ENCODE data around the gene SAYSD1.

Gene SAYSD1, protein sequence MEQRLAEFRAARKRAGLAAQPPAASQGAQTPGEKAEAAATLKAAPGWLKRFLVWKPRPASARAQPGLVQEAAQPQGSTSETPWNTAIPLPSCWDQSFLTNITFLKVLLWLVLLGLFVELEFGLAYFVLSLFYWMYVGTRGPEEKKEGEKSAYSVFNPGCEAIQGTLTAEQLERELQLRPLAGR

GRCh38 chr6:39114704-39115599, at the start of gene SAYSD1:
Gene SAYSD1 (minus strand): TSS chr6:39115186. CDS start chr6:39115089, 97 bp downstream.
- H3K27ac ChIP-seq = peak within 1 kb of the TSS; percentile 89
- no peak for TF ChIP-seq CTCF (conservative IDR thresholded peaks at IDR 0.05)

DNA sequence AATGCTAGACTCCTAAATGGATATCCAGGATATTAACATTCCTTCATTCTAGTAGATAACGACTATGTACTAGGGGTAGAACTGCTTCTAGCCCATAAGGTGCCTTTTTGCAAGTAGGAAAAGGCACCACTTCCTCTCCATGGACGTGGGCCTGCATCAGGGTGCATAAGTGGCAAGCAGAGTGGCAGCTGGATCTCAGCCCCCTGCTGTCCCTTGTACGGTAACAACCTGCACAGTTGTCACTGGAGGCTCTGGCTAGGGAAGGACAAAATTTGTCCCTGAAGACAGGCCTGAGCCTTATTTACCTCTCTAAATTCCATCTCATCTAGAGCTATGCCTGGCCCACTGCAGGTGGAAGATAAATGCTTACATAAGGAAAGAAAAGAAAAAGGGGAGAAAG, 42.5 kb upstream of the SAYSD1 start:
- TF ChIP-seq CTCF (conservative IDR thresholded peaks at IDR 0.05) = no peak; the same call in 1 of the 2 replicates
- H3K27ac ChIP-seq = no peak overlapping the region

DNA sequence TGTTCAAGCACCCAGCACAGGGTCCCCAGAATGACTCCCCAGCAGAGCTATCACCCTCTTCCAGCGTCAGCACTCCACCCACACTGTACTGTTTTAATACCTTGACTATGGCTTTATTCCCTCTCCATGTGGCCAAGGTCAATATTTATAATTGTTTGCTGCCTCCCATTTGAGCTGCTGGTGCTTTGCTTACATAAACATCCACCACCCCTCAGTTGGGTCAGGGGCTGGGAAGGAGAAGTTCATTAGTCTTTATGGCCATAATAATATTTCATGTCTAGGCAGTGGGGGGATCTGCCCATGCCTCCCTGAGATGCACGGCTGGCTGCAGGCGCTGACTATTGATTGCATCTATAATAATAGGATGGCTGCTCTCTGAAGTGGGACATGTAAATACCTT, 41.8 kb upstream of the SAYSD1 start:
- H3K27ac ChIP-seq = no peak overlapping the region
- TF ChIP-seq CTCF (conservative IDR thresholded peaks at IDR 0.05) = no peak

GRCh38 chr6:39154705-39155104, 39.7 kb upstream of the SAYSD1 start:
- TF ChIP-seq CTCF (conservative IDR thresholded peaks at IDR 0.05) = no peak
- no peak overlapping the region for H3K27ac ChIP-seq

GRCh38 chr6:39153766-39154397, 38.9 kb upstream of the SAYSD1 start:
- no peak for TF ChIP-seq CTCF (conservative IDR thresholded peaks at IDR 0.05)
- H3K27ac ChIP-seq = no peak overlapping the region

GRCh38 chr6:39152262-39152661, 37.3 kb upstream of the SAYSD1 start:
- no peak overlapping the region for H3K27ac ChIP-seq
- TF ChIP-seq CTCF (conservative IDR thresholded peaks at IDR 0.05) = no peak

- no peak overlapping the region for H3K27ac ChIP-seq
- no peak for TF ChIP-seq CTCF (conservative IDR thresholded peaks at IDR 0.05)
These were observed 36.2 kb upstream of the SAYSD1 start for GRCh38 chr6:39151211-39151610.

Measured in VCaP (cell line).